MG63 (cell line): ENCODE measurements around the gene NT5DC1. TPM values are rescaled to one million over a fixed set of nuclear protein-coding genes. Genes with fewer than 3 reads are reported as not detected.

ENCODE experiments used
- DNase-seq: peaks from one replicate; pipeline ENCODE4 v3.0.0-alpha.2; 2020
- H3K27me3 ChIP-seq: fragments of 250-450 bp; sonication (Bioruptor Pico); 2 replicates; pipeline ENCODE4 v1.5.1; 2020; ENCODE audit warnings: mild to moderate bottlenecking, moderate library complexity
- H3K36me3 ChIP-seq: fragments of 250-450 bp; sonication (Bioruptor Pico); 2 replicates; pipeline ENCODE4 v1.5.1; 2020; ENCODE audit warnings: mild to moderate bottlenecking, moderate library complexity
- H3K4me3 ChIP-seq: fragments of 250-450 bp; sonication (Bioruptor Pico); 2 replicates; pipeline ENCODE4 v1.5.1; 2020; ENCODE audit warnings: mild to moderate bottlenecking, moderate library complexity
- H3K9me3 ChIP-seq: fragments of 250-450 bp; sonication (Bioruptor Pico); 2 replicates; pipeline ENCODE4 v1.5.1; 2020; ENCODE audit warnings: mild to moderate bottlenecking, moderate library complexity
- total RNA-seq: library from RNA; depleted of rRNA; stranded (reverse); fragments of >200 nt; shearing (Covaris generic); gene quantifications from 2 replicates; pipeline ENCODE4 v1.2.3, GENCODE V29; 2014; ENCODE audit warnings: low replicate concordance

Gene NT5DC1
- total RNA-seq, 1 experiment from 2014 or later = 12.8 TPM

GRCh38 chr6:116234689-116235088 lies 134.0 kb downstream of the NT5DC1 start:
- H3K4me3 ChIP-seq = no peak overlapping the region
- H3K36me3 ChIP-seq = no peaks in the 10 kb centered on the region
- H3K9me3 ChIP-seq = no peaks in the 10 kb centered on the region
- DNase-seq = no peak
- H3K27me3 ChIP-seq = no peaks in the 10 kb centered on the region

GRCh38 chr6:116238083-116238482 lies 137.4 kb downstream of the NT5DC1 start:
- DNase-seq = no peak
- Histone ChIP-seq H3K27me3 (no peaks in the 10 kb centered on the region), H3K36me3 (no peaks in the 10 kb centered on the region)

GRCh38 chr6:116239256-116239655 lies 138.6 kb downstream of the NT5DC1 start:
- Histone ChIP-seq H3K4me3 (no peak overlapping the region), H3K36me3 (no peaks in the 10 kb centered on the region), H3K27me3 (no peaks in the 10 kb centered on the region), H3K9me3 (no peaks in the 10 kb centered on the region)
- no peak for DNase-seq

More at GRCh38 chr6:116238083-116238482, 137.4 kb downstream of the NT5DC1 start:
- no peaks in the 10 kb centered on the region for H3K9me3 ChIP-seq
- no peak overlapping the region for H3K4me3 ChIP-seq

GRCh38 chr6:116239856-116240255 lies 139.2 kb downstream of the NT5DC1 start:
- Histone ChIP-seq H3K27me3 (no peaks in the 10 kb centered on the region), H3K9me3 (no peaks in the 10 kb centered on the region), H3K36me3 (no peaks in the 10 kb centered on the region), H3K4me3 (no peak overlapping the region)
- no peak for DNase-seq

GRCh38 chr6:116244284-116244683 lies 143.6 kb downstream of the NT5DC1 start:
- Histone ChIP-seq H3K27me3 (no peaks in the 10 kb centered on the region), H3K4me3 (no peak overlapping the region), H3K9me3 (no peaks in the 10 kb centered on the region), H3K36me3 (no peaks in the 10 kb centered on the region)
- DNase-seq = no peak

- Histone ChIP-seq H3K27me3 (no peaks in the 10 kb centered on the region), H3K36me3 (0 out of 2 replicates have a peak, but pooled peaks cover 3% of the 10 kb centered on the region), H3K4me3 (no peak overlapping the region), H3K9me3 (no peaks in the 10 kb centered on the region)
- no peak for DNase-seq
Observed at GRCh38 chr6:116246089-116246488, 145.4 kb downstream of the NT5DC1 start.

- no peaks in the 10 kb centered on the region for H3K9me3 ChIP-seq
- no peak for DNase-seq
- H3K36me3 ChIP-seq = peaks cover 9% of the 10 kb centered on the region
- no peaks in the 10 kb centered on the region for H3K27me3 ChIP-seq
- no peak overlapping the region for H3K4me3 ChIP-seq
Observed at GRCh38 chr6:116247285-116247684, 146.6 kb downstream of the NT5DC1 start.

- Histone ChIP-seq H3K36me3 (peaks cover 9% of the 10 kb centered on the region), H3K27me3 (no peaks in the 10 kb centered on the region), H3K4me3 (no peak overlapping the region), H3K9me3 (no peaks in the 10 kb centered on the region)
- DNase-seq = no peak
Observed at GRCh38 chr6:116248577-116248976, 147.9 kb downstream of the NT5DC1 start.

GRCh38 chr6:116251568-116252384 lies 151.1 kb downstream of the NT5DC1 start:
- Histone ChIP-seq H3K27me3 (no peaks in the 10 kb centered on the region), H3K36me3 (peaks cover 9% of the 10 kb centered on the region), H3K9me3 (no peaks in the 10 kb centered on the region), H3K4me3 (no peak overlapping the region)
- peak; percentile 3 for DNase-seq

GRCh38 chr6:116253188-116253504 lies 152.5 kb downstream of the NT5DC1 start:
- Histone ChIP-seq H3K36me3 (peaks cover 9% of the 10 kb centered on the region), H3K9me3 (no peaks in the 10 kb centered on the region), H3K27me3 (no peaks in the 10 kb centered on the region), H3K4me3 (peak overlapping the region; percentile 87)
- no peak for DNase-seq

- peak; percentile 90 for DNase-seq
- no peaks in the 10 kb centered on the region for H3K27me3 ChIP-seq
- H3K4me3 ChIP-seq = peak within 1 kb of the TSS; percentile 87
- H3K36me3 ChIP-seq = peaks cover 9% of the 10 kb centered on the region
- no peaks in the 10 kb centered on the region for H3K9me3 ChIP-seq
Observed at GRCh38 chr6:116253505-116254296, 153.0 kb downstream of the NT5DC1 start, which contains the start of gene TSPYL4. TSS of gene TSPYL4 (minus strand) at chr6:116254075. CDS start at chr6:116254008, 67 bp downstream.

- Histone ChIP-seq H3K27me3 (no peaks in the 10 kb centered on the region), H3K36me3 (peaks cover 9% of the 10 kb centered on the region), H3K9me3 (no peaks in the 10 kb centered on the region), H3K4me3 (peak overlapping the region; percentile 87)
- no peak for DNase-seq
Observed at GRCh38 chr6:116254297-116255056, 153.8 kb downstream of the NT5DC1 start.

GRCh38 chr6:116255246-116255800 lies 154.7 kb downstream of the NT5DC1 start:
- no peak for DNase-seq
- H3K27me3 ChIP-seq = no peaks in the 10 kb centered on the region
- H3K9me3 ChIP-seq = no peaks in the 10 kb centered on the region
- H3K36me3 ChIP-seq = peaks cover 9% of the 10 kb centered on the region
- H3K4me3 ChIP-seq = peak overlapping the region; percentile 87; the same call in 1 of the 2 replicates

GRCh38 chr6:116256694-116257093 lies 156.0 kb downstream of the NT5DC1 start:
- Histone ChIP-seq H3K9me3 (no peaks in the 10 kb centered on the region), H3K27me3 (no peaks in the 10 kb centered on the region), H3K36me3 (peaks cover 6% of the 10 kb centered on the region), H3K4me3 (no peak overlapping the region)
- no peak for DNase-seq

- Histone ChIP-seq H3K9me3 (peaks cover under 1% of the 10 kb centered on the region; the same call in 1 of the 2 replicates), H3K36me3 (no peaks in the 10 kb centered on the region; the same call in 1 of the 2 replicates), H3K4me3 (no peak overlapping the region), H3K27me3 (no peaks in the 10 kb centered on the region)
- no peak for DNase-seq
Observed at GRCh38 chr6:116258520-116258919, 157.9 kb downstream of the NT5DC1 start.

GRCh38 chr6:116263353-116263752 lies 162.7 kb downstream of the NT5DC1 start:
- H3K4me3 ChIP-seq = no peak overlapping the region
- H3K36me3 ChIP-seq = no peaks in the 10 kb centered on the region; the same call in 1 of the 2 replicates
- H3K9me3 ChIP-seq = peaks cover 2% of the 10 kb centered on the region; the same call in 1 of the 2 replicates
- no peaks in the 10 kb centered on the region for H3K27me3 ChIP-seq
- no peak for DNase-seq
